Measurements from ENCODE around the gene OCRL.
"Not testable (repeated sequence)": the region's sequence is repeated elsewhere in the genome, so short reads cannot be mapped to it uniquely, and the experiment has no call there.

OCRL gene

GRCh38 chrX:129559783-129560182 lies 19.7 kb downstream of the OCRL start:
- no peak for DNase-seq (ENCODE audit: low read depth in 1 of 2, low spot score in 1 of 2)
- Histone ChIP-seq H3K27me3 (ENCODE audit: insufficient read depth, poor library complexity, severe bottlenecking) (no peaks in the 10 kb centered on the region), H3K4me3 (replicated peaks; ENCODE audit: insufficient read depth, low read length) (no peak overlapping the region), H3K27ac (replicated peaks) (no peak overlapping the region)
- TF ChIP-seq GABPA (IDR thresholded peaks at IDR 0.05; ENCODE audit: low read depth), result no peak
- TF ChIP-seq REST (IDR thresholded peaks at IDR 0.05; ENCODE audit: insufficient replicate concordance, low read depth), result no peak
- no peak for TF ChIP-seq SPI1 (IDR thresholded peaks at IDR 0.05; ENCODE audit: borderline replicate concordance, low read depth)
- no peak for TF ChIP-seq CTCF (IDR thresholded peaks at IDR 0.05; ENCODE audit: insufficient read depth, low read length)
- TF ChIP-seq POLR2AphosphoS5 (IDR thresholded peaks at IDR 0.05; ENCODE audit: low read depth), result no peak

GRCh38 chrX:129561453-129561852 lies 21.4 kb downstream of the OCRL start:
- no peak for DNase-seq (ENCODE audit: low read depth in 1 of 2, low spot score in 1 of 2)
- Histone ChIP-seq H3K4me3 (replicated peaks; ENCODE audit: insufficient read depth, low read length) (no peak overlapping the region), H3K27ac (replicated peaks) (no peak overlapping the region), H3K27me3 (ENCODE audit: insufficient read depth, poor library complexity, severe bottlenecking) (no peaks in the 10 kb centered on the region)
- no peak for TF ChIP-seq REST (IDR thresholded peaks at IDR 0.05; ENCODE audit: insufficient replicate concordance, low read depth)
- TF ChIP-seq POLR2AphosphoS5 (IDR thresholded peaks at IDR 0.05; ENCODE audit: low read depth), result no peak
- no peak for TF ChIP-seq SPI1 (IDR thresholded peaks at IDR 0.05; ENCODE audit: borderline replicate concordance, low read depth)
- no peak for TF ChIP-seq CTCF (IDR thresholded peaks at IDR 0.05; ENCODE audit: insufficient read depth, low read length)
- no peak for TF ChIP-seq GABPA (IDR thresholded peaks at IDR 0.05; ENCODE audit: low read depth)

GRCh38 chrX:129564345-129564744 lies 24.3 kb downstream of the OCRL start:
- H3K4me3 ChIP-seq (replicated peaks; ENCODE audit: insufficient read depth, low read length); DNase-seq (ENCODE audit: low read depth in 1 of 2, low spot score in 1 of 2); H3K27me3 ChIP-seq (ENCODE audit: insufficient read depth, poor library complexity, severe bottlenecking); H3K27ac ChIP-seq (replicated peaks): not testable (repeated sequence)

GRCh38 chrX:129565046-129565650 lies 25.1 kb downstream of the OCRL start:
- no peak for DNase-seq (ENCODE audit: low read depth in 1 of 2, low spot score in 1 of 2)
- no peak overlapping the region for H3K4me3 ChIP-seq (replicated peaks; ENCODE audit: insufficient read depth, low read length)

More at GRCh38 chrX:129565046-129565650, 25.1 kb downstream of the OCRL start:
- TF ChIP-seq GABPA (IDR thresholded peaks at IDR 0.05; ENCODE audit: low read depth), result no peak
- no peak for TF ChIP-seq POLR2AphosphoS5 (IDR thresholded peaks at IDR 0.05; ENCODE audit: low read depth)
- TF ChIP-seq SPI1 (IDR thresholded peaks at IDR 0.05; ENCODE audit: borderline replicate concordance, low read depth), result no peak
- no peak for TF ChIP-seq REST (IDR thresholded peaks at IDR 0.05; ENCODE audit: insufficient replicate concordance, low read depth)
- no peak for TF ChIP-seq CTCF (IDR thresholded peaks at IDR 0.05; ENCODE audit: insufficient read depth, low read length)
- no peaks in the 10 kb centered on the region for H3K27me3 ChIP-seq (ENCODE audit: insufficient read depth, poor library complexity, severe bottlenecking)
- no peak overlapping the region for H3K27ac ChIP-seq (replicated peaks)

Data from HL-60 (cell line).